Adipocyte (in vitro differentiated cells): ENCODE data around the gene MANF.
"Not testable (repeated sequence)": the region's sequence is repeated elsewhere in the genome, so short reads cannot be mapped to it uniquely, and the experiment has no call there.

Experiments used
- DNase-seq: peaks from one replicate; pipeline ENCODE4 v3.0.0-alpha.2; 2015; ENCODE audit warnings: low read depth
- H3K27me3 ChIP-seq: replicated peaks from 2 replicates; pipeline ENCODE4 v1.7.0; 2013; ENCODE audit warnings: mild to moderate bottlenecking, low read length, moderate library complexity; ENCODE audit not compliant: control insufficient read depth, insufficient read depth
- H3K36me3 ChIP-seq: 2 replicates; pipeline ENCODE4 v1.7.0; 2013; ENCODE audit warnings: low read length, mild to moderate bottlenecking, moderate library complexity; ENCODE audit not compliant: control insufficient read depth, insufficient read depth, severe bottlenecking
- H3K4me1 ChIP-seq: 2 replicates; pipeline ENCODE4 v1.7.0; 2013; ENCODE audit warnings: mild to moderate bottlenecking, low read length, moderate library complexity; ENCODE audit not compliant: control insufficient read depth, insufficient read depth
- H3K4me3 ChIP-seq: 2 replicates; pipeline ENCODE4 v1.7.0; 2013; ENCODE audit warnings: mild to moderate bottlenecking, low read length, moderate library complexity
- H3K9ac ChIP-seq: 2 replicates; pipeline ENCODE4 v1.7.0; 2013; ENCODE audit warnings: mild to moderate bottlenecking, low read length, moderate library complexity
- H3K9me3 ChIP-seq: 2 replicates; pipeline ENCODE4 v1.7.0; 2013; ENCODE audit warnings: mild to moderate bottlenecking, low read length, moderate library complexity; ENCODE audit not compliant: control insufficient read depth

Gene MANF

DNA sequence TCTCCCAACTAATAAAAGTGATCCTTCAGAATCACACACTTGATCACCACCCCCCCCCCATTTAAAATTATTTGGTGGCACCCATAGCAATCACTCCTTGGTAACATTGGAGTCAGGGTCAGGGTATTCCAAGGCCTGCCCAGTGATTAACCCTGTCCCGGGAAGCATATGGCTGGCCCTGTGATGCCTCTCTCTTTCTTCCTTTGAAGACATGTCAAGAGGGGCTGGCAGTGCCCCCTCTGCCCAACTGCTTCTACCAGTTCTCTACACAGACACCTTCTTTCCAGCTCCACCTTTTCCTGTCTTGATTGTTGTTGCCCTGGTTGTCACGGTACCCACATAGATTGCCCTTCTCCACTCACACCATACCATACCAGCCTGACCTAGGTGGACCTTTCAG is 30.9 kb upstream of the MANF start:
- Histone ChIP-seq H3K4me1 (peaks cover 5% of the 10 kb centered on the region), H3K9me3 (no peaks in the 10 kb centered on the region), H3K27me3 (no peaks in the 10 kb centered on the region), H3K9ac (no peak overlapping the region), H3K4me3 (no peak overlapping the region), H3K36me3 (no peaks in the 10 kb centered on the region)
- no peak for DNase-seq

DNA sequence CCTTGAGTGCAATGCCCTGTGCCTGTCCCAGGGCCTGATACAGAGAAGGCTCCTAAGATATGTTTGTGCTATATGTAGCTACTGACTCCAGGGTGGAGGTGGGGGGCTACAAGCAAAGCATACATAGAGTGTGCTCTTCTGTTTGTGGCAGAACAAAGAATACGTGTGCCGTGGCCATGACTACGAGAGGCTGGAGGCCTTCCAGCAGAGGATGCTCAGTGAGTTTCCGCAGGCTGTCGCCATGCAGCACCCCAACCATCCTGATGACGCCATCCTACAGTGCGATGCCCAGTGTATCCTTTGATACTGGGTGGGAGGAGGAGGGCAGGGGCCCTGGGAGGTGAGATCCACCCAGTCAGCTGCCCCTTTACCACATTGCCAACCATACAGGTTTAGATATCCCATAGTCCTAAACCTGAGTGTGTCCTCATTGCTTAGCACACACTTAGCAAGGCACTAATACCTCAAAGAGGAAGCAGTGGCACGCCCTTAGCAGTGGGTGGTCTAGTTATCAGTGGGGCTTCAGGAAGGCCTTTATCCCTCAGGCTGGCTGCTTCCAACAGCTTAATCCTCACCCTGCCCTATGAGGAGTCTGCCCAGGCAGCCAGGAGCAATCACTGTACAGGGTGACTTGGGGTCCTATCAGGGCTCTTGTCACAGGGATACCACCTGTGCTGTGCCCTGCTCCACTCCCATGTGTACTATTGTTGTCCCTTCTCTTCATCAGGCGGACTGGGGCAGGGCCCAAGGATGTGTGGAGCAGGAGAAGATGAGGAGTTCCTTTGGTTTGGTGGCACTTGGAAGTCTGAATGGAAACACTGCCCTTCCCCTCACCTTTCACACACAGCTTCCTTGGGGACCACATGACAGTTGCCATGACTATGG is 30.1 kb upstream of the MANF start:
- Histone ChIP-seq H3K36me3 (no peaks in the 10 kb centered on the region), H3K9me3 (no peaks in the 10 kb centered on the region), H3K4me3 (no peak overlapping the region), H3K9ac (no peak overlapping the region), H3K4me1 (peaks cover 5% of the 10 kb centered on the region), H3K27me3 (no peaks in the 10 kb centered on the region)
- DNase-seq, result no peak

DNA sequence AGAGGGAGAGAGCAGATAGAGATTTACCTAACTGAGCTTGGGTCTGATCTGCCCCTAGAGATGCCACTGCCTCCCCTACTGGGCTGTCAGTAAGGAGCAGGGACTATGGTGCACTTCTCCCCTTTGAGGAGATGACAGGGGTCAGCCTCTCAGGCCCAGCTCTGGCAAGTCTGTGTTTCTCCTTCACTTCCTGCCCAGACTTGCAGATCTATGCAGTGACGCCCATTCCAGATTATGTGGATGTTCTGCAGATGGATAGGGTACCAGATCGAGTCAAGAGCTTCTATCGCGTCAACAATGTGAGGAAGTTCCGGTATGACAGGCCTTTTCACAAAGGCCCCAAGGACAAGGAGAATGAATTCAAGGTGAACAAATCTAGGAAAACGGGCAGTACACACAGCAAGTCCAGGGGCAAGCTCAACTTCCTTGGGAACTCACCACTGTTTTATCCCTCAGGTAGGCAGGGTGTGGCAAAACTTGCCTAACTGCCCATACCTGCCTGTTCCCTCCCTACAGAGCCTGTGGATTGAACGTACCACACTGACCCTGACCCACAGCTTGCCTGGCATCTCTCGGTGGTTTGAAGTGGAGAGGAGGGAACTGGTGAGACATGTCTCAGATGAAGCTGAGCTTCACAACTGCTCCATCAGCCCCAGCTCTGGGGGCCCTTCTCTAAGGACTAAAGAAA is 29.1 kb upstream of the MANF start:
- Histone ChIP-seq H3K4me1 (peaks cover 5% of the 10 kb centered on the region), H3K36me3 (no peaks in the 10 kb centered on the region), H3K9ac (no peak overlapping the region), H3K4me3 (no peak overlapping the region), H3K27me3 (no peaks in the 10 kb centered on the region), H3K9me3 (no peaks in the 10 kb centered on the region)
- DNase-seq, result no peak

DNA sequence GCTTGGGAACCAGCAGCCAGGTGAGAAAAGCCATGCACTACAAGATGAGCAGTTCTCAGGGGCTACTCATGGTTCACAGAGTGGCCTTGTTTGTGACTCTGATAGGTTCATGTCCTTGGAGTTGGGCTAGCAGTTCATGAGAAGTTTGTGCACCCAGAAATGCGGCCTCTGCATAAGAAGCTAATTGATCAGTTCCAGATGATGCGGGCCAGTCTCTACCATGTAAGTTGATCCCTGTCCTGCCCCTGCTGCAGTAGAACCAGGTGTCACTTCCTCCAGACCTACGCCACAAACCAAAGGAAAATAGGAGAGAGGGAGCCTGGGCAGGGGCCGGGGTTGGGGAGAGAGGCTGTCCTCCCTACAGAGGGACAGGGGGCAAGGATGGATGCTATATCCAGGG is 27.2 kb upstream of the MANF start:
- Histone ChIP-seq H3K27me3 (no peaks in the 10 kb centered on the region), H3K9me3 (no peaks in the 10 kb centered on the region), H3K4me1 (peaks cover 5% of the 10 kb centered on the region), H3K36me3 (no peaks in the 10 kb centered on the region), H3K4me3 (no peak overlapping the region), H3K9ac (no peak overlapping the region)
- DNase-seq, result no peak

DNA sequence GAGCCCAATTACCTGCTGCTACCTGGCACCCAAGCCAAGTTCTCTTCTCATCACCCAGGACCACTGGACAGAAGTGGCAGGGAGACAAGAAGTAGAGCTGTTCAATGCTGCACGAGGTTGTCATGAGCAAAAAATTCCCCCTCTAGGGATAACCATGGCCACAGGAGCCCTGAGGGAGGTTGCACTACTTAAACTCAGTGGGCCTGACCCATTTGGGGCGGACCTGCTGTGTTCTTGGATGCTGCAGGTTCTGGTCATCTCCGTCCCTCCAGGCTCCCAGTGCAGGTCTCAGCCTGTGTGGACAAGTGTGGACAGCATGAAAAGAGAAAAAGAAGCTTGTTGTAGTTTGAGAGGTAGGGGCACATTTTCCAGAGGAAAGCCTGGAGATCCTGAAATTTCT is 26.1 kb upstream of the MANF start:
- no peaks in the 10 kb centered on the region for H3K9me3 ChIP-seq

DNA sequence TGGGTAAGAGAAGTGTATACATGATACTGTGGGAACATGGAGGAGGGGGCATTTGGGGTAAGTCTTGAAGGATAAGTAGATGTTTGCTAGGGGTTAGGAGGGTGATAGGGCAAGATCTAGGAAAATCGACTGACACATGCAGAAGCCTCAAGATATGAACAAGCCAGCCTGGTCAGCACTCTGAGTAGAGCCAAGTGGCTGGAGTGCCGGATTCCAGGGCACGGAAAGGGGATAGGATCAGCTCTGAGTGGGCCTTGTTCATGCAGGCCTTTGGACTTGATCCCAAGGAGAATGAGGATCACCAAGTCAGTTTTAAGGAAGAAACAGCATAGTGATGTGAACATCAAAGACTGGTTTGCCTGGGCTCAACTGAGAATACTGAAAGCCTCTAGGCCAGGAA is 24.3 kb upstream of the MANF start:
- Histone ChIP-seq H3K27me3 (no peaks in the 10 kb centered on the region), H3K4me1 (no peaks in the 10 kb centered on the region)

More for the DNA sequence above, 26.1 kb upstream of the MANF start:
- no peaks in the 10 kb centered on the region for H3K27me3 ChIP-seq
- no peak overlapping the region for H3K9ac ChIP-seq
- no peak for DNase-seq
- H3K4me3 ChIP-seq, result no peak overlapping the region
- no peaks in the 10 kb centered on the region for H3K36me3 ChIP-seq
- H3K4me1 ChIP-seq, result peaks cover 5% of the 10 kb centered on the region

DNA sequence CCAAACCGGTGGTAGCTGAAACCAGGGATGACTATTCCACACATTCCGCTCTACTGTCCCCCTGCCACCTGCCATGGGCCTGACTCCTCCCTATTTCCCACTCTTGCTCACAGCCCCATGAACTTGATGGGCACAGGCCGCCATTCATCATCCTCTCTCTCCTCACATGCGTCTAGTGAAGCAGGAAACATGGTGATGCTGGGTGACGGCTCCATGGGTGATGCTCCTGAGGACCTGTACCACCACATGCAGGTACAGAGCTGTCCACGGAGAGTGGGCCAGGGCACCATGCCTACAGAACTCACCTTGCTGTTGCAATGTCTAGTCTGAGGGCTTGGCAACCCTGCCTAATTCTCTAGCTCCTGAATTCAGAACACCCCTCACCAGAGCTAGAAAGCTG is 23.3 kb upstream of the MANF start:
- no peaks in the 10 kb centered on the region for H3K4me1 ChIP-seq
- H3K36me3 ChIP-seq, result no peaks in the 10 kb centered on the region
- H3K4me3 ChIP-seq, result no peak overlapping the region
- DNase-seq, result no peak
- H3K27me3 ChIP-seq, result no peaks in the 10 kb centered on the region
- H3K9me3 ChIP-seq, result no peaks in the 10 kb centered on the region
- H3K9ac ChIP-seq, result no peak overlapping the region

More for the DNA sequence above, 24.3 kb upstream of the MANF start:
- no peaks in the 10 kb centered on the region for H3K9me3 ChIP-seq
- no peak overlapping the region for H3K9ac ChIP-seq
- no peak for DNase-seq
- no peak overlapping the region for H3K4me3 ChIP-seq
- no peaks in the 10 kb centered on the region for H3K36me3 ChIP-seq

DNA sequence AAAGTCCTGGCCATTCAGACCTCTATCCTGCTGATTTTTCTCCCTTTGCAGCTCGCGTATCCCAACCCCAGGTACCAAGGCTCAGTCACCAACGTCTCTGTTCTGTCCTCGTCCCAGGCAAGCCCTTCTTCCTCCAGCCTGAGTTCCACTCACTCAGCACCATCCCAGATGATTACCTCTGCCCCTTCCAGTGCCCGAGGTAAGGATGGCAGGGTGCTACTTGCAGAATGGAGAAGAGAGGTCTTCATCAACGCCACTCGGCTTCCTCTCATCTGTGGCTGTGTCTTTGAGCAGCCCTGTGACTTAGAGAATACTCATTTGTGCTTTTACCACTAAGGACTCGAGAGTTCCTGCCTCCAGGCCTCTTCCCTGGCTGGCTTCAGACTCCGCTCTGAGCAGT is 22.6 kb upstream of the MANF start:
- H3K9me3 ChIP-seq, result no peaks in the 10 kb centered on the region
- no peak overlapping the region for H3K4me3 ChIP-seq
- H3K4me1 ChIP-seq, result no peaks in the 10 kb centered on the region
- DNase-seq, result no peak
- no peaks in the 10 kb centered on the region for H3K27me3 ChIP-seq
- H3K36me3 ChIP-seq, result no peaks in the 10 kb centered on the region
- H3K9ac ChIP-seq, result no peak overlapping the region

DNA sequence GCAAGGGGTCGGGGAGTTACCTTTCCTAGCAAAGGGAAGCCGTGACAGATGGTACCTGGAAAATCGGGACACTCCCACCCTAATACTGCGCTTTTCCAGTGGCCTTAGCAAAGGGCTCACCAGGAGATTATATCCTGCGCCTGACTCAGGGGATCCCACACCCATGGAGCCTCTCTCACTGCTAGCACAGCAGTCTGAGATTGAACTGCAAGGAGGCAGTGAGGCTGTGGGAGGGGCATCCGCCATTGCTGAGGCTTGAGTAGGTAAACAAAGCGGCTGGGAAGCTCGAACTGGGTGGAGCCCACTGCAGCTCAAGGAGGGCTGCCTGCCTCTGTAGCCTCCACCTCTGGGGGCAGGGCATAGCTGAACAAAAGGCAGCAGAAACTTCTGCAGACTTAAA is 16.8 kb upstream of the MANF start:
- not testable (repeated sequence) for H3K9ac ChIP-seq, H3K36me3 ChIP-seq, H3K4me1 ChIP-seq, H3K9me3 ChIP-seq, DNase-seq, H3K27me3 ChIP-seq, H3K4me3 ChIP-seq

DNA sequence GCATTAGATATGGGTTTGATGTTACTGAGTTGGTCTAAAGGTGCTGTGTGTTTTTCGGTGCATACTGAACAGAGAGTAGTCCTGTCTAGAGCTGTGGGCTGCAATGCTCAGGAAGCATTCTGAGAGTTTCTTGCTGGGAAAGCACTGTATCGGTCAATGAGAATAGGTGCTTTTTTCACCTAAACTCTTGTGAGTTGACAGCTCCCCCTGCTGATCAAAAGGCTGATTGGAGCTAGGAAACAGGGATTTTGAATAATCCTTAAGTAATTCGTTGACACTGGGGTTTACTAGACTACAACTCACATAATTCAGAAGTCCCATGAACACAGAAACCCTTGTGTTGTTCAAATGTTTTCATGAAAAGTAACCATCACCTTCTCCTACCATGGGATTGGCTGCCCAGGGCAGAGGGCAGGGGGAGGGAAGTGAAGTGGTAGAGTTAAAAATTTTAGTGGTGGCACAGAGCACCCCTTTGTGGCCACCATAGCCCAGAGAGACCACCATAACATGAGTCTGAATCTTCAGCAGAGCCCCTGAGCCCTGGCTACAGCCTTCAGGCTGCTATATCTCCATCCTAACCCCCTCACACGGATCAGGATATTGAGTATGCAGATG is 13.0 kb upstream of the MANF start:
- Histone ChIP-seq H3K27me3 (no peaks in the 10 kb centered on the region), H3K9ac (no peak overlapping the region), H3K4me3 (no peak overlapping the region), H3K9me3 (no peaks in the 10 kb centered on the region), H3K36me3 (no peaks in the 10 kb centered on the region), H3K4me1 (peaks cover 10% of the 10 kb centered on the region)
- peak; percentile 92 for DNase-seq

DNA sequence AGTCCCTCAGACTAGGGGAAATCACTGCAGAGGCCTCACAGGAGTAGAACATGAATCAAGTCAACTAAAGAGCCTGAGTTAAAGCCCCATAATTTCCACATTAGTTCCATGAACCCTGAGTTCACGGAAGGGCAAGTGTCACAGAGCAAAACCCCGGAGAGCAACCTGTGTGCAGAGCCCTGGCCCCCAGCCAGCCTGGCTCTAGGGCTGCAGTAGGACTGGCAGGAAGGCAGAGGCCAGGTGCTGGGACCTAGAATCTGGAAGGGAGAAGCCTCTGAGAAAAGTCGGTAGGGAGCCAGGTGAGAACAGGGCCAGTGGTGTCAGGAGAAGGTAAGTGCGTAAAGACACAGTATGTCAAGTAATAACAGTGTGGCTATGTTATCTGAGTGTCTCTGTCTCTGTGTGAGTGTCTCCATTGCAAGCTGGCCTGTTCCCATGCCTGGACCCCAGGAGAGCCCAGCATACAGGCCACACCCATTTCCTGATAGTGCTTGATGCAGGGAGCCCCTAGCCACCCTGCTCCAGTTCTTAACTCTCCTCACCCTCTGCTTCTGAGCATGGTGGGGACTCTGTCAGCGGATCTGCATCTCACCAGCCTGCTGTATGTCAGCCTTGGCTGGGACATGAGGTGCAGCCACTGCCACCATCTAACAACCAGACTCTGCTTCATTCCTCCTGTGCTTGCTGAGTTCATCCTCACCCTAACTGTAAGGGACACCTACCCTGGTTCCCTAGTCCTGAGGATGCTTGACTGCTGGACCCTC is 11.3 kb upstream of the MANF start:
- H3K4me1 ChIP-seq, result peaks cover 10% of the 10 kb centered on the region
- H3K36me3 ChIP-seq, result no peaks in the 10 kb centered on the region
- no peak overlapping the region for H3K9ac ChIP-seq
- no peaks in the 10 kb centered on the region for H3K27me3 ChIP-seq
- no peak overlapping the region for H3K4me3 ChIP-seq
- DNase-seq, result no peak
- H3K9me3 ChIP-seq, result no peaks in the 10 kb centered on the region
